Measurements from ENCODE around the gene ZNF664.

- TF ChIP-seq CTCF (IDR thresholded peaks at IDR 0.05) (no peak), ZFX (IDR thresholded peaks at IDR 0.05; ENCODE audit: borderline replicate concordance) (no peak)
Observed at GRCh38 chr12:123942238-123942653, 30.8 kb upstream of the ZNF664 start.

Measured in 22Rv1 (cell line).